Measurements from ENCODE around the gene PRR35. TPM values are rescaled to one million over a fixed set of nuclear protein-coding genes. Genes with fewer than 3 reads are reported as not detected.

The PRR35 gene
- total and polyA plus RNA-seq, 2 experiments from 2014 or later = 0.66 TPM; not detected in 1

DNA sequence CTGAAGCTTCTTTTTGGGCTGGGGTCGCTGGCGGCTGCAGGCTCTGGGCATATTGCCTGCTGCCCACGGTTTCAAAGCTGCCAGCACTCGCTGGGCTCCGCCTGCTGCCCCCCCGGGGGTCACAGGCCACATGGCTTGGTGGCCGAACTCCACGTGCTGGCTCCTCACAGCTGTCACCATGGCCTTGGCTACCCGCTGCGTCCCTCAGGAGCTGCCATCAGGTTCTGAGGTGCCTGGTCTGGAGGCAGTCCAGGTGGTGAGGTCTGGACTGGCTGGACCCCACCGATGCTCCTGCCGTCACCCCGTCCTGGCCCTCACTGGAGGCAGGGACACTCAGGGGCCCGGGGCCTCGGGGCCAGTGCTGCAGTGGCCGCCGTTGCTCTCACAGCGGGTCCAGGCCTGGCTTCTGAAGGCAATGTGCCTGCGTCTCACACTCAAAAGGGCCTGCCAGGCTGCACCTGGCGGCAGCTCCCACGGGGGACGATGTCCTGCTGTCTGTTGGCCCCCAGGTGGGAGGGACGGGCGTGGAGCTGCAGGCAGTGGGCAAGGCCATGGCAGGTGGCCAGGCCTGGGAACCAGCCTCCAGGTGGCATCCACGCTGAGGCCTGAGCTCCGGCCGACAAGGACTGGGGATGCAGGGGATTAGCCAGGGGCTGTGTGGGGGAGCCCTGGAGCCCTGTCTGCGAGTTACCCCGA is 19.4 kb upstream of the PRR35 start:
- no peaks in the 10 kb centered on the region for H3K27me3 ChIP-seq
- no peaks in the 10 kb centered on the region for H3K36me3 ChIP-seq
- H3K9me3 ChIP-seq (ENCODE audit: low read depth) = no peaks in the 10 kb centered on the region
- TF ChIP-seq, protein P1, sequence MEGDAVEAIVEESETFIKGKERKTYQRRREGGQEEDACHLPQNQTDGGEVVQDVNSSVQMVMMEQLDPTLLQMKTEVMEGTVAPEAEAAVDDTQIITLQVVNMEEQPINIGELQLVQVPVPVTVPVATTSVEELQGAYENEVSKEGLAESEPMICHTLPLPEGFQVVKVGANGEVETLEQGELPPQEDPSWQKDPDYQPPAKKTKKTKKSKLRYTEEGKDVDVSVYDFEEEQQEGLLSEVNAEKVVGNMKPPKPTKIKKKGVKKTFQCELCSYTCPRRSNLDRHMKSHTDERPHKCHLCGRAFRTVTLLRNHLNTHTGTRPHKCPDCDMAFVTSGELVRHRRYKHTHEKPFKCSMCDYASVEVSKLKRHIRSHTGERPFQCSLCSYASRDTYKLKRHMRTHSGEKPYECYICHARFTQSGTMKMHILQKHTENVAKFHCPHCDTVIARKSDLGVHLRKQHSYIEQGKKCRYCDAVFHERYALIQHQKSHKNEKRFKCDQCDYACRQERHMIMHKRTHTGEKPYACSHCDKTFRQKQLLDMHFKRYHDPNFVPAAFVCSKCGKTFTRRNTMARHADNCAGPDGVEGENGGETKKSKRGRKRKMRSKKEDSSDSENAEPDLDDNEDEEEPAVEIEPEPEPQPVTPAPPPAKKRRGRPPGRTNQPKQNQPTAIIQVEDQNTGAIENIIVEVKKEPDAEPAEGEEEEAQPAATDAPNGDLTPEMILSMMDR (IDR thresholded peaks at IDR 0.05; ENCODE audit: low read depth, low read length) = no peak
- no peaks in the 10 kb centered on the region for H3K4me1 ChIP-seq (ENCODE audit: low read depth)
- H3K4me3 ChIP-seq = no peak overlapping the region
- DNase-seq (ENCODE audit: low read depth in 1 of 2, low spot score in 1 of 2) = no peak
- no peak overlapping the region for H3K27ac ChIP-seq

DNA sequence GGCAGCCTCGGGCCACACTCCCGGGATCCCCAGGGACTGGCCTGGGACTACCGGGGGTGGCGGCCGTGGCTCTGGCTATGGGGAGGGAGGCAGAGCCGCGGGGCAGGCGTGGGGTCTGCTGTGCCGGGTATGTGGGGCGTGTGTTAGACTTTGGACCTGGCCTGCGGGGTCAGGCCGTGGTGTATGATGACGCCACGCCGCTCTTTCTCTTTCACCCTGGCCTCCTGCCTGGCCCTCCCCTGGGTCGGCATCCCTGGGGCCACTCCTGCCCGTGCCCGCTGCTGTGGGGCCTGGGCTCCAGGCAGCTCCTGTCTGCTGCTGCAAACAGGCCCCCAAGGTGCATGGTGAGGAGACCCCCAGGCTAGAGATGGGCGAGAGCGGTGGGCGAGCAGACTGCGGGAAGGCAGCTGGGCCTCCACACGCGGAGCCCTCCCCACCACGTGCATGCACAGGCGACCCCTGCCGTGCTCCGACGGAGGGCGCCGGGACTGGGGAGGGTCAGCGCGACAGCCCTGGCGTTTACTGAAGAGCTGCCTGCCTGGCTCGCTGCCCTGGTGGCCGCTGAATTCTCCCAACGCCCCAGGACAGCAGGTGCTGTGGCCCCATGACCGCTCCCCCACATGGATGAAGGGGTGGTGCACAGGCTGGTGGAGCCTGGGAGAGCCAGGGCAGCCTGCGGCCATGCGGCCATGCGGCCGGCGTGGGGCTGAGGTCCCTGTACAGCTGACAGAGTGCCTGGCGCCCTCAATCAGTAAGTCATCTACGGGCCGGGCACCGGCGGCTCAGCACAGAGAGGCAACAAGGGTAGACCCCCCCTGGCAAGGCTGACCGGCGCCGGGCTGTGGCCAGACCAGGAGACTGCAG is 16.7 kb upstream of the PRR35 start:
- no peak for DNase-seq (ENCODE audit: low read depth in 1 of 2, low spot score in 1 of 2)
- Histone ChIP-seq H3K9me3 (ENCODE audit: low read depth) (no peaks in the 10 kb centered on the region), H3K27ac (no peak overlapping the region), H3K4me1 (ENCODE audit: low read depth) (no peaks in the 10 kb centered on the region), H3K27me3 (no peaks in the 10 kb centered on the region), H3K4me3 (no peak overlapping the region), H3K36me3 (peaks cover 2% of the 10 kb centered on the region)
- TF ChIP-seq, protein P1 (IDR thresholded peaks at IDR 0.05; ENCODE audit: low read depth, low read length) = no peak

DNA sequence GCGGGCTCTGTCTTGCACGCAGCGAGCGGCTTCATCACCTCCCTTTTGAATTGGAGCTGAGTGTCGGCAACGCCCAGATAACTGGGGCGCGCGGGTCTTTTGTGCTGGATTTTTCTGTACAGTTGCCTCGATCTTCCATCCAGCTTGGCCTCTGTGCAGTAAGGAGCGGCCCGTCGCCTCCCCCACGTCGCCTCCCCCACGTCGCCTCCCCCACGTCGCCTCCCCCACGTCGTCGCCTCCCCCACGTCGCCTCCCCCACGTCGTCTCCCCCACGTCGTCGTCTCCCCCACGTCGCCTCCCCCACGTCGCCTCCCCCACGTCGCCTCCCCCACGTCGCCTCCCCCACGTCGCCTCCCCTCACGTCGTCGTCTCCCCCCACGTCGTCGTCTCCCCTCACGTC is 15.7 kb upstream of the PRR35 start:
- no peak for DNase-seq (ENCODE audit: low read depth in 1 of 2, low spot score in 1 of 2)
- H3K36me3 ChIP-seq = peaks cover 6% of the 10 kb centered on the region
- H3K4me1 ChIP-seq (ENCODE audit: low read depth) = no peaks in the 10 kb centered on the region
- TF ChIP-seq, protein P1 (IDR thresholded peaks at IDR 0.05; ENCODE audit: low read depth, low read length) = no peak
- H3K27me3 ChIP-seq = no peaks in the 10 kb centered on the region
- no peaks in the 10 kb centered on the region for H3K9me3 ChIP-seq (ENCODE audit: low read depth)
- no peak overlapping the region for H3K4me3 ChIP-seq
- H3K27ac ChIP-seq = no peak overlapping the region

DNA sequence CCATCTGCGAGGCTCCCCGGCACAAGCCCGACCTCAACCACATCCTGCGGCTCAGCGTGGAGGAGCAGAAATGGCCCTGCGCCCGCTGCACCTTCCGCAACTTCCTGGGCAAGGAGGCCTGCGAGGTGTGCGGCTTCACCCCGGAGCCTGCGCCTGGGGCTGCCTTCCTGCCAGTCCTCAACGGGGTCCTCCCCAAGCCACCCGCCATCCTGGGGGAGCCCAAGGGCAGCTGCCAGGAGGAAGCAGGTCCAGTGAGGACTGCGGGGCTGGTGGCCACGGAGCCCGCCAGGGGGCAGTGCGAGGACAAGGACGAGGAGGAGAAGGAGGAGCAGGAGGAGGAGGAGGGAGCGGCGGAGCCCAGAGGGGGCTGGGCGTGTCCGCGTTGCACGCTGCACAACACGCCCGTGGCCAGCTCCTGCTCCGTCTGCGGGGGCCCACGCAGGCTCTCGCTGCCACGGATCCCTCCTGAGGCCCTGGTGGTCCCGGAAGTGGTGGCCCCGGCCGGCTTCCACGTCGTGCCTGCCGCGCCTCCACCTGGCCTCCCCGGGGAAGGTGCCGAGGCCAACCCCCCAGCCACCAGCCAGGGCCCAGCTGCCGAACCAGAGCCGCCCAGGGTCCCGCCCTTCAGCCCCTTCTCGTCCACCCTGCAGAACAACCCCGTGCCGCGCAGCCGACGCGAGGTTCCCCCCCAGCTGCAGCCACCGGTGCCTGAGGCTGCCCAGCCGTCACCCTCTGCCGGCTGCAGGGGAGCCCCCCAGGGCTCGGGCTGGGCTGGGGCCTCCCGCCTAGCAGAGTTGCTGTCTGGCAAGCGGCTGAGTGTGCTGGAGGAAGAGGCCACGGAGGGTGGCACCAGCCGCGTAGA is 13.1 kb upstream of the PRR35 start:
- DNase-seq (ENCODE audit: low read depth in 1 of 2, low spot score in 1 of 2) = peak; percentile 42 to 68
- TF ChIP-seq, protein P1 (IDR thresholded peaks at IDR 0.05; ENCODE audit: low read depth, low read length) = peak; percentile 39
- no peaks in the 10 kb centered on the region for H3K27me3 ChIP-seq
- peaks cover 10% of the 10 kb centered on the region for H3K36me3 ChIP-seq
- no peaks in the 10 kb centered on the region for H3K9me3 ChIP-seq (ENCODE audit: low read depth)
- H3K4me3 ChIP-seq = no peak overlapping the region
- no peak overlapping the region for H3K27ac ChIP-seq
- no peaks in the 10 kb centered on the region for H3K4me1 ChIP-seq (ENCODE audit: low read depth)

DNA sequence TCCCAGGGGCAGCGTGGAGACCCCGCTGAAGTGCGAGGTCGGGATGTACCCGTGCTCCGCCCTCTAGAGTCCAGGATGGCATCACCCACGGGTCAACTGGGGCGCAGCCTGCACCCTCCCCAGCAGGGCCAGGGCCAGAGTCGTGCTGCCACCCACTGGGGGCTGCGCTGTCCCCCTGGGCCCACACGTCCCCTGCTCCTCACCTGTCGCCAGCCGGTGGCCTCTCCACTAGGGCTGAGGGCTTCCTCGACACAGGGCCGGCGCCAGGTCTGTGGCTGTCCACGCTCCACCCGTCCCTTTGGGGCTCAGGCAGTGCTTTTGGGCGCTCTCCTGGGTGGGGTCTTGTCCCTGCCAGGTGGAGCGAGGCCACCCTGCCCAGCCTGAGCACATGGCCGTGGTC is 11.6 kb upstream of the PRR35 start:
- H3K27me3 ChIP-seq = no peaks in the 10 kb centered on the region
- H3K4me1 ChIP-seq (ENCODE audit: low read depth) = no peaks in the 10 kb centered on the region
- DNase-seq (ENCODE audit: low read depth in 1 of 2, low spot score in 1 of 2) = no peak
- H3K27ac ChIP-seq = no peak overlapping the region
- peaks cover 10% of the 10 kb centered on the region for H3K36me3 ChIP-seq
- H3K9me3 ChIP-seq (ENCODE audit: low read depth) = no peaks in the 10 kb centered on the region
- TF ChIP-seq, protein P1 (IDR thresholded peaks at IDR 0.05; ENCODE audit: low read depth, low read length) = no peak
- H3K4me3 ChIP-seq = no peak overlapping the region

Data from cardiac muscle cell (in vitro differentiated cells and primary cell).